Measurements from ENCODE around the gene COQ5.

DNA sequence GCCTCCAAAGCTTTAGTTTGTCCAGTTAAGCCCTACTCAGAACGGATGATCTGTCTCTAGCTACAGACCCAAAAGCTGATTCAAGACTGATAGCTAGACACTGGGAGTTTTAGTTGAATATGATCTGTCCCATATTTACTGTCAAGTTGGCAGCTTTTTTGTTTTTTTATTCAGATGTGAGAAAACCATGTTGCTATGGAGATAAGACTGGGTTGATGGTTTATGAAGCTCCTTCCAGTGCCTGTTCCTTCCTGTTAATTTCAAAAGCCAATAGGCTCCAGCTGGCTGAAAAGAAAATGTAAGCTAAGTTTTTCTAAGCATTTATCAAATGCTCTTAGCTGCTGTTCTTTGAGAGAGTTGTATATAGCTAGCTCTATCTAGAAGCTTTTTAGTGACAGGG, 28.4 kb downstream of the COQ5 start:
- TF ChIP-seq TCF7L2 (IDR thresholded peaks at IDR 0.05; ENCODE audit: borderline replicate concordance, extremely low read depth, insufficient read depth, insufficient read length) = no peak
- TF ChIP-seq, protein P1, sequence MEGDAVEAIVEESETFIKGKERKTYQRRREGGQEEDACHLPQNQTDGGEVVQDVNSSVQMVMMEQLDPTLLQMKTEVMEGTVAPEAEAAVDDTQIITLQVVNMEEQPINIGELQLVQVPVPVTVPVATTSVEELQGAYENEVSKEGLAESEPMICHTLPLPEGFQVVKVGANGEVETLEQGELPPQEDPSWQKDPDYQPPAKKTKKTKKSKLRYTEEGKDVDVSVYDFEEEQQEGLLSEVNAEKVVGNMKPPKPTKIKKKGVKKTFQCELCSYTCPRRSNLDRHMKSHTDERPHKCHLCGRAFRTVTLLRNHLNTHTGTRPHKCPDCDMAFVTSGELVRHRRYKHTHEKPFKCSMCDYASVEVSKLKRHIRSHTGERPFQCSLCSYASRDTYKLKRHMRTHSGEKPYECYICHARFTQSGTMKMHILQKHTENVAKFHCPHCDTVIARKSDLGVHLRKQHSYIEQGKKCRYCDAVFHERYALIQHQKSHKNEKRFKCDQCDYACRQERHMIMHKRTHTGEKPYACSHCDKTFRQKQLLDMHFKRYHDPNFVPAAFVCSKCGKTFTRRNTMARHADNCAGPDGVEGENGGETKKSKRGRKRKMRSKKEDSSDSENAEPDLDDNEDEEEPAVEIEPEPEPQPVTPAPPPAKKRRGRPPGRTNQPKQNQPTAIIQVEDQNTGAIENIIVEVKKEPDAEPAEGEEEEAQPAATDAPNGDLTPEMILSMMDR (IDR thresholded peaks at IDR 0.05 in 2 of 3, conservative IDR thresholded peaks at IDR 0.05 in 1 of 3; ENCODE audit: borderline replicate concordance in 1 of 3, insufficient read depth in 1 of 3, low read depth in 2 of 3, low read length in 2 of 3) = no peak
- TF ChIP-seq EZH2 (IDR thresholded peaks at IDR 0.05) = no peak
- no peak for TF ChIP-seq CEBPB (IDR thresholded peaks at IDR 0.05; ENCODE audit: low read depth)
- no peak for TF ChIP-seq RAD21 (IDR thresholded peaks at IDR 0.05; ENCODE audit: low read depth)
- TF ChIP-seq ZFX (IDR thresholded peaks at IDR 0.05) = no peak
- TF ChIP-seq ZNF274 (IDR thresholded peaks at IDR 0.05; ENCODE audit: low read depth, low read length) = no peak
- no peak for TF ChIP-seq POLR2AphosphoS5 (IDR thresholded peaks at IDR 0.05; ENCODE audit: low read depth, low read length)
